Measurements from ENCODE around the gene ORMDL3.
A peak's percentile ranks its signal among the peaks of the same experiment; 100 is the strongest.

Gene ORMDL3

DNA sequence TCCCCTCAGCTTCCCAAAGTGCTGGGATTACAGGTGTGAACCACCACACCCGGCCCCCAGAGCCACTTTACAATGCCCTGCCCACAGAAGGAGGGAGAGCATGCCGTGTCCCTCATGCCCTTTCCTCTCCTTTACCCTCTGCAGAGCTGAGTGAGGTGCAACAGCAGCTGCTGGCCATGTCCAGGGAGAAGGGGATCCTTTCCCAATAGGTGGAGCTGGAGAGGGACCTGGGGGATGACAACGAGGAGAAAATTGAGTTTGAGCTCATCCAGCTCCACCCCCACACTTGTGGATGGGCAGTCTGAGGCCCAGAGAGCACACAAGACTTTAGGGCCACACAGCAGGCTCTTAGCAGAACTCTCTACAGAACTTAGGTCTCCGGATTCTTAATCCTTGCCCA lies 27.5 kb upstream of the ORMDL3 start:
- no peaks in the 10 kb centered on the region for H3K9me3 ChIP-seq
- TF ChIP-seq, protein P1, sequence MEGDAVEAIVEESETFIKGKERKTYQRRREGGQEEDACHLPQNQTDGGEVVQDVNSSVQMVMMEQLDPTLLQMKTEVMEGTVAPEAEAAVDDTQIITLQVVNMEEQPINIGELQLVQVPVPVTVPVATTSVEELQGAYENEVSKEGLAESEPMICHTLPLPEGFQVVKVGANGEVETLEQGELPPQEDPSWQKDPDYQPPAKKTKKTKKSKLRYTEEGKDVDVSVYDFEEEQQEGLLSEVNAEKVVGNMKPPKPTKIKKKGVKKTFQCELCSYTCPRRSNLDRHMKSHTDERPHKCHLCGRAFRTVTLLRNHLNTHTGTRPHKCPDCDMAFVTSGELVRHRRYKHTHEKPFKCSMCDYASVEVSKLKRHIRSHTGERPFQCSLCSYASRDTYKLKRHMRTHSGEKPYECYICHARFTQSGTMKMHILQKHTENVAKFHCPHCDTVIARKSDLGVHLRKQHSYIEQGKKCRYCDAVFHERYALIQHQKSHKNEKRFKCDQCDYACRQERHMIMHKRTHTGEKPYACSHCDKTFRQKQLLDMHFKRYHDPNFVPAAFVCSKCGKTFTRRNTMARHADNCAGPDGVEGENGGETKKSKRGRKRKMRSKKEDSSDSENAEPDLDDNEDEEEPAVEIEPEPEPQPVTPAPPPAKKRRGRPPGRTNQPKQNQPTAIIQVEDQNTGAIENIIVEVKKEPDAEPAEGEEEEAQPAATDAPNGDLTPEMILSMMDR (IDR thresholded peaks at IDR 0.05) = no peak
- H3K4me1 ChIP-seq = peaks cover 0 to 20% (median 10%) of the 10 kb centered on the region in 4 donors
- intact Hi-C loops (cut with DNase I; ENCODE audit: low total_unique reads) = no loop called here
- no peak overlapping the region for H3K4me3 ChIP-seq
- no peak overlapping the region for H3K27ac ChIP-seq
- H3K27me3 ChIP-seq = no peaks in the 10 kb centered on the region
- no peak for DNase-seq
- H3K36me3 ChIP-seq = no peaks in the 10 kb centered on the region

GRCh38 chr17:39953471-39953888 lies 26.1 kb upstream of the ORMDL3 start:
- intact Hi-C loops (cut with DNase I; ENCODE audit: low total_unique reads) = no loop called here
- Histone ChIP-seq H3K36me3 (no peaks in the 10 kb centered on the region), H3K27me3 (no peaks in the 10 kb centered on the region), H3K4me1 (peaks cover 0 to 16% (median 8%) of the 10 kb centered on the region in 4 donors), H3K27ac (peak overlapping the region; percentile 57 to 60), H3K9me3 (no peaks in the 10 kb centered on the region), H3K4me3 (peak overlapping the region; percentile 46 to 55)
- DNase-seq = no peak
- TF ChIP-seq, protein P1 (IDR thresholded peaks at IDR 0.05) = no peak

GRCh38 chr17:39952680-39953470 lies 25.5 kb upstream of the ORMDL3 start:
- H3K27ac ChIP-seq = peak overlapping the region; percentile 57 to 67
- no peaks in the 10 kb centered on the region for H3K36me3 ChIP-seq
- TF ChIP-seq, protein P1 (IDR thresholded peaks at IDR 0.05) = no peak
- intact Hi-C loops (cut with DNase I; ENCODE audit: low total_unique reads) = no loop called here
- H3K4me1 ChIP-seq = peaks cover 0 to 16% (median 8%) of the 10 kb centered on the region in 4 donors
- no peaks in the 10 kb centered on the region for H3K9me3 ChIP-seq
- H3K4me3 ChIP-seq = peak overlapping the region; percentile 46 to 55
- H3K27me3 ChIP-seq = no peaks in the 10 kb centered on the region
- DNase-seq = peak; percentile 97 to 99

DNA sequence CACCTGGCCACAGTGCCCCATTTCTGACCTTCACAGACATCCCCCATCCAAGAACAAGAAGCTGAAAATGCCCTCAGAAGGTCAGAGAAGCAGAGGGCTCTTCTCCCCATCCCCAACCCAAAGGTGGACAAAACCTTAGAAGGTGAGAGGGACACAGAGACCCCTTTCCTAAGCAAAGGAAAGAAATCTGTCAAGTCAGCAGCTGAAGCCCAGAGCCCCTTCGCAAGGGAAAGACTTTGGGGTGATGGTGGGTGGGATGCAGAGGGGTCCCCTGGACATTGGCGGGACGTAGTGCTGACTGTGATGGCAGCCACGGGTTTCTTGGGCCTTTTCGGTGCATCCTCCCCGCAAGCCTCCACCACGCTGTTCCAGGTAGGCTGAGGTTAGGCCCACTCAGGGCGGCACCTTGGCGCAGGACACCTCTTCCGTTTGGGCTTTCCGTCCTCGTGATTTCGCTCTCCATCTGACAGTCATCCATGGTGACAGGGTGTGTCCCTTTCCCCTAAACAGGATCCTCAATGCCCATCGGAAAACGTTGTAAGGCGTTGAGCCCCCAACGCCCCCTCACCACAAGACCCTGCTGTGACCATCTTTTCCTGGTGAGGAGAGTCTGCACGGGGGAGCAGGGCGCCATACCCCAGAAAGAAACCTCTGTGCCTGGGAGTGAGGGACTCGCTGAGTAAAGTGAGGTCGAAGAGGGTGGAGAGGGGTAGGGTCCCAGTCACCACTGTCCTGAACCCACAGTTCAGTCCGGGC lies 24.7 kb upstream of the ORMDL3 start:
- intact Hi-C loops (cut with DNase I; ENCODE audit: low total_unique reads) = no loop called here
- Histone ChIP-seq H3K36me3 (no peaks in the 10 kb centered on the region), H3K4me3 (peak overlapping the region; percentile 46 to 55), H3K27ac (peak overlapping the region in 1 of 2 donors; percentile 67), H3K4me1 (peaks cover 0 to 16% (median 8%) of the 10 kb centered on the region in 4 donors), H3K9me3 (no peaks in the 10 kb centered on the region), H3K27me3 (no peaks in the 10 kb centered on the region)
- peak in 1 of 2 donors; percentile 74 for DNase-seq
- TF ChIP-seq, protein P1 (IDR thresholded peaks at IDR 0.05) = no peak

- H3K27ac ChIP-seq = no peak overlapping the region
- H3K36me3 ChIP-seq = no peaks in the 10 kb centered on the region
- DNase-seq = no peak
- H3K27me3 ChIP-seq = no peaks in the 10 kb centered on the region
- peaks cover 0 to 16% (median 8%) of the 10 kb centered on the region in 4 donors for H3K4me1 ChIP-seq
- H3K9me3 ChIP-seq = no peaks in the 10 kb centered on the region
- H3K4me3 ChIP-seq = no peak overlapping the region
- TF ChIP-seq, protein P1 (IDR thresholded peaks at IDR 0.05) = no peak
- intact Hi-C loops (cut with DNase I; ENCODE audit: low total_unique reads) = no loop called here
Observed at GRCh38 chr17:39950871-39951348, 23.5 kb upstream of the ORMDL3 start.

All from tibial artery (tissue), 4 donors.